WTC11 (cell line): Measurements from ENCODE around the gene FITM1. TPM values are rescaled to one million over a fixed set of nuclear protein-coding genes. Genes with fewer than 3 reads are reported as not detected.
"Not testable (repeated sequence)": the region's sequence is repeated elsewhere in the genome, so short reads cannot be mapped to it uniquely, and the experiment has no call there.

ENCODE experiments used
- ATAC-seq: fragments of 200-7000 bp; cut with Tn5 transposase; 2 replicates; pipeline ENCODE4 v1.10.0; 2021; ENCODE audit warnings: mild to moderate bottlenecking, moderate library complexity
- CTCF ChIA-PET: fragments of 300-600 bp; sonication (Branson Sonifier 250); formaldehyde crosslinking; loops from one replicate; lab custom pipeline; 2021; ENCODE audit warnings: antibody characterized with exemption; lab: Charles Lee
- POLR2A ChIA-PET: fragments of 350-600 bp; sonication (Branson Sonifier 250); formaldehyde crosslinking; loops from one replicate; lab custom pipeline; 2021; ENCODE audit warnings: antibody characterized with exemption; lab: Charles Lee
- DNase-seq: peaks from one replicate; pipeline ENCODE4 v3.0.0; 2021; ENCODE audit warnings: low spot score
- H3K27ac Mint-ChIP-seq: 2 replicates; pipeline ENCODE4 v1.8.0; 2021; ENCODE audit warnings: mixed read lengths
- H3K27me3 Mint-ChIP-seq: 2 replicates; pipeline ENCODE4 v1.8.0; 2021; ENCODE audit warnings: low read depth, mild to moderate bottlenecking, moderate library complexity, mixed read lengths
- H3K36me3 Mint-ChIP-seq: 2 replicates; pipeline ENCODE4 v1.8.0; 2021; ENCODE audit warnings: mixed read lengths
- H3K4me1 Mint-ChIP-seq: 2 replicates; pipeline ENCODE4 v1.8.0; 2022; ENCODE audit warnings: mixed read lengths
- H3K4me3 Mint-ChIP-seq: 2 replicates; pipeline ENCODE4 v1.8.0; 2021; ENCODE audit warnings: mild to moderate bottlenecking, moderate library complexity, mixed read lengths
- H3K9me3 Mint-ChIP-seq: 2 replicates; pipeline ENCODE4 v1.8.0; 2021; ENCODE audit warnings: mixed read lengths
- ATF1 ChIP-seq: sonication (generic); formaldehyde crosslinking; IDR thresholded peaks from 2 replicates; pipeline ENCODE4 v1.8.1; 2023; ENCODE audit warnings: mild to moderate bottlenecking, moderate library complexity, missing genetic modification reagents
- ELF4 ChIP-seq: sonication (generic); formaldehyde crosslinking; IDR thresholded peaks from 2 replicates; pipeline ENCODE4 v1.8.1; 2022; ENCODE audit warnings: low read depth, mild to moderate bottlenecking, moderate library complexity, missing genetic modification reagents
- ESRRA ChIP-seq: sonication (generic); formaldehyde crosslinking; IDR thresholded peaks from 2 replicates; pipeline ENCODE4 v1.8.1; 2022; ENCODE audit warnings: mild to moderate bottlenecking, missing genetic modification reagents, borderline replicate concordance
- JAZF1 ChIP-seq: fragments of 250-450 bp; sonication (Bioruptor Pico); IDR thresholded peaks from 2 replicates; pipeline ENCODE4 v1.9.0; 2021; ENCODE audit warnings: moderate library complexity, mild to moderate bottlenecking, inconsistent platforms
- NFE2L1 ChIP-seq: sonication (generic); formaldehyde crosslinking; IDR thresholded peaks from 2 replicates; pipeline ENCODE4 v1.8.1; 2023; ENCODE audit warnings: missing genetic modification reagents
- NFYB ChIP-seq: sonication (generic); formaldehyde crosslinking; conservative IDR thresholded peaks from 2 replicates; pipeline ENCODE4 v1.8.0; 2022; ENCODE audit warnings: low read depth, missing genetic modification reagents
- NR2C2 ChIP-seq: sonication (generic); formaldehyde crosslinking; IDR thresholded peaks from 2 replicates; pipeline ENCODE4 v1.8.0; 2022; ENCODE audit warnings: mild to moderate bottlenecking, missing genetic modification reagents
- RORB ChIP-seq: fragments of 250-450 bp; sonication (Bioruptor Pico); IDR thresholded peaks from 2 replicates; pipeline ENCODE4 v1.9.0; 2021; ENCODE audit warnings: mild to moderate bottlenecking
- SP1 ChIP-seq: sonication (generic); formaldehyde crosslinking; conservative IDR thresholded peaks from 2 replicates; pipeline ENCODE4 v1.8.1; 2022; ENCODE audit warnings: missing genetic modification reagents
- TEAD1 ChIP-seq: sonication (generic); formaldehyde crosslinking; IDR thresholded peaks from 2 replicates; pipeline ENCODE4 v1.8.0; 2022; ENCODE audit warnings: mild to moderate bottlenecking, missing genetic modification reagents
- ZNF219 ChIP-seq: sonication (generic); formaldehyde crosslinking; IDR thresholded peaks from 2 replicates; pipeline ENCODE4 v1.8.0; 2023; ENCODE audit warnings: missing genetic modification reagents, mild to moderate bottlenecking, borderline replicate concordance
- ZNF416 ChIP-seq: fragments of 250-450 bp; sonication (Bioruptor Pico); IDR thresholded peaks from 2 replicates; pipeline ENCODE4 v1.9.0; 2021; ENCODE audit warnings: mild to moderate bottlenecking, inconsistent platforms
- total RNA-seq: library from RNA; stranded (reverse); gene quantifications from 3 replicates; pipeline ENCODE4 v1.2.3, GENCODE V29; 2021
- TF ChIP-seq, protein P1 (sequence below): sonication (generic); formaldehyde crosslinking; IDR thresholded peaks from 2 replicates; pipeline ENCODE4 v1.8.0; 2022; ENCODE audit warnings: mild to moderate bottlenecking, missing genetic modification reagents
- TF ChIP-seq, protein P2 (sequence below): sonication (generic); formaldehyde crosslinking; IDR thresholded peaks from 2 replicates; pipeline ENCODE4 v1.8.1; 2022; ENCODE audit warnings: mild to moderate bottlenecking, moderate library complexity, missing genetic modification reagents
- TF ChIP-seq, protein P3 (sequence below): sonication (generic); formaldehyde crosslinking; IDR thresholded peaks from 2 replicates; pipeline ENCODE4 v1.8.1; 2022; ENCODE audit warnings: mild to moderate bottlenecking, missing genetic modification reagents, moderate library complexity, borderline replicate concordance
- TF ChIP-seq, protein P4 (sequence below): sonication (generic); formaldehyde crosslinking; IDR thresholded peaks from 2 replicates; pipeline ENCODE4 v1.8.0; 2022; ENCODE audit warnings: mild to moderate bottlenecking, missing genetic modification reagents
- TF ChIP-seq, protein P5 (sequence below): fragments of 250-450 bp; sonication (Bioruptor Pico); IDR thresholded peaks from 2 replicates; pipeline ENCODE4 v1.9.0; 2021; ENCODE audit warnings: mild to moderate bottlenecking, borderline replicate concordance
- TF ChIP-seq, protein P6 (sequence below): sonication (generic); formaldehyde crosslinking; IDR thresholded peaks from 2 replicates; pipeline ENCODE4 v1.8.1; 2022; ENCODE audit warnings: low read depth, mild to moderate bottlenecking, moderate library complexity, missing genetic modification reagents, borderline replicate concordance

Gene FITM1
- total RNA-seq, 1 experiment from 2014 or later, result not detected

DNA sequence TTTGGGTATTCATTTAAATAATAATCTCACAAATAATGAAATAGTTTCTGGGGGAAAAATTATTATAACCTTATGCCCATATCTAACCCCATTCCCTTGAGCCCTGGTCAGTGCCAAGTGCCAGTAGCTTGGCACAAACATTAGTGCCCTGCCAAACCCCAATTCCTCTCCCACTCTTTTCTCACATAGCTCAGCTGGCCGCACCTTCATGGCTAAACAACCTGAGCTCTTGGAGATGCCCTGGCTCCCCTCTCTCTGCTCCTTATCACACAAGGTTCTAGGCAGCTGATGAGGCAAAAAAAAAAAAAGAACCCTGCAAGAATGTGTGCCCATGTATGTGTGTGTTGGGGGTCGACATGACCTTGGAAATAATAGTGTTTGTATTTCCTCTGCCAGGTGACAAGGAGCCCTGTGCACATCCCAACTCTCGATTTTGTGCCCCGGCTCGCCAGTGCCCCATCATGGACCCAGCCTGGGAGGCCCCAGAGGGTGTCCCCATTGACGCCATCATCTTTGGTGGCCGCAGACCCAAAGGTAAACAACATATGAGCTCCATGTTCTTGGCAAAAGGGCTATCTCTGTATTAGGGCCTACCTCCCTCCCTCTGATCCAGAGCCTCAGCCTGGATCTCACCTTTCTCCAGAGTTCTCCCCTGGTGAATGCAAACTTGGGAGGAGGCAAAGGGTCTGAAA, 28.0 kb upstream of the FITM1 start (continued):
- TF ChIP-seq ZNF219 (CRISPR knock-in tag), result no peak
- TF ChIP-seq, protein P1, sequence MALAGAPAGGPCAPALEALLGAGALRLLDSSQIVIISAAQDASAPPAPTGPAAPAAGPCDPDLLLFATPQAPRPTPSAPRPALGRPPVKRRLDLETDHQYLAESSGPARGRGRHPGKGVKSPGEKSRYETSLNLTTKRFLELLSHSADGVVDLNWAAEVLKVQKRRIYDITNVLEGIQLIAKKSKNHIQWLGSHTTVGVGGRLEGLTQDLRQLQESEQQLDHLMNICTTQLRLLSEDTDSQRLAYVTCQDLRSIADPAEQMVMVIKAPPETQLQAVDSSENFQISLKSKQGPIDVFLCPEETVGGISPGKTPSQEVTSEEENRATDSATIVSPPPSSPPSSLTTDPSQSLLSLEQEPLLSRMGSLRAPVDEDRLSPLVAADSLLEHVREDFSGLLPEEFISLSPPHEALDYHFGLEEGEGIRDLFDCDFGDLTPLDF (CRISPR knock-in tag), result no peak
- TF ChIP-seq SP1 (CRISPR knock-in tag), result no peak
- TF ChIP-seq, protein P2, sequence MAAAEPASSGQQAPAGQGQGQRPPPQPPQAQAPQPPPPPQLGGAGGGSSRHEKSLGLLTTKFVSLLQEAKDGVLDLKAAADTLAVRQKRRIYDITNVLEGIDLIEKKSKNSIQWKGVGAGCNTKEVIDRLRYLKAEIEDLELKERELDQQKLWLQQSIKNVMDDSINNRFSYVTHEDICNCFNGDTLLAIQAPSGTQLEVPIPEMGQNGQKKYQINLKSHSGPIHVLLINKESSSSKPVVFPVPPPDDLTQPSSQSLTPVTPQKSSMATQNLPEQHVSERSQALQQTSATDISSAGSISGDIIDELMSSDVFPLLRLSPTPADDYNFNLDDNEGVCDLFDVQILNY, result no peak

DNA sequence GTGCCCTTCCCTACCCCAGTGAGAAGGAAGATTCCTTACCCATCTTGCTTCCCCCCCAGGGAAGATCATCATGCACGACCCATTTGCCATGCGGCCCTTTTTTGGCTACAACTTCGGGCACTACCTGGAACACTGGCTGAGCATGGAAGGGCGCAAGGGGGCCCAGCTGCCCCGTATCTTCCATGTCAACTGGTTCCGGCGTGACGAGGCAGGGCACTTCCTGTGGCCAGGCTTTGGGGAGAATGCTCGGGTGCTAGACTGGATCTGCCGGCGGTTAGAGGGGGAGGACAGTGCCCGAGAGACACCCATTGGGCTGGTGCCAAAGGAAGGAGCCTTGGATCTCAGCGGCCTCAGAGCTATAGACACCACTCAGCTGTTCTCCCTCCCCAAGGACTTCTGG, 27.0 kb upstream of the FITM1 start:
- DNase-seq (no peak), ATAC-seq (no peak)
- ChIA-PET POLR2A (interaction anchor here (1.3 to 5.7 kb wide), 2 partner anchors 9 to 12 kb away, joined by 8 to 29 read pairs; partner anchors contain the start of genes DCAF11, NRL and PCK2), CTCF (interaction anchor here (1.6 kb wide), 1 partner anchor 45 kb away, joined by 5 read pairs; no protein-coding TSS in a partner anchor)
- H3K9me3 Mint-ChIP-seq, result peaks cover 27% of the 10 kb centered on the region
- no peaks in the 10 kb centered on the region; the same call in 1 of the 2 replicates for H3K27me3 Mint-ChIP-seq
- no peak overlapping the region for H3K27ac Mint-ChIP-seq
- TF ChIP-seq ELF4 (CRISPR knock-in tag) (no peak), ESRRA (no peak), ZNF416 (CRISPR knock-in tag) (no peak), NR2C2 (no peak), ATF1 (CRISPR knock-in tag) (no peak), TEAD1 (CRISPR knock-in tag) (no peak), JAZF1 (CRISPR knock-in tag) (no peak)
- TF ChIP-seq, protein P3, sequence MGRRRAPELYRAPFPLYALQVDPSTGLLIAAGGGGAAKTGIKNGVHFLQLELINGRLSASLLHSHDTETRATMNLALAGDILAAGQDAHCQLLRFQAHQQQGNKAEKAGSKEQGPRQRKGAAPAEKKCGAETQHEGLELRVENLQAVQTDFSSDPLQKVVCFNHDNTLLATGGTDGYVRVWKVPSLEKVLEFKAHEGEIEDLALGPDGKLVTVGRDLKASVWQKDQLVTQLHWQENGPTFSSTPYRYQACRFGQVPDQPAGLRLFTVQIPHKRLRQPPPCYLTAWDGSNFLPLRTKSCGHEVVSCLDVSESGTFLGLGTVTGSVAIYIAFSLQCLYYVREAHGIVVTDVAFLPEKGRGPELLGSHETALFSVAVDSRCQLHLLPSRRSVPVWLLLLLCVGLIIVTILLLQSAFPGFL (CRISPR knock-in tag), result no peak
- TF ChIP-seq, protein P4, sequence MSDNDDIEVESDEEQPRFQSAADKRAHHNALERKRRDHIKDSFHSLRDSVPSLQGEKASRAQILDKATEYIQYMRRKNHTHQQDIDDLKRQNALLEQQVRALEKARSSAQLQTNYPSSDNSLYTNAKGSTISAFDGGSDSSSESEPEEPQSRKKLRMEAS (CRISPR knock-in tag), result no peak
- peaks cover 49% of the 10 kb centered on the region for H3K36me3 Mint-ChIP-seq
- no peak overlapping the region for H3K4me3 Mint-ChIP-seq
- no peaks in the 10 kb centered on the region for H3K4me1 Mint-ChIP-seq

DNA sequence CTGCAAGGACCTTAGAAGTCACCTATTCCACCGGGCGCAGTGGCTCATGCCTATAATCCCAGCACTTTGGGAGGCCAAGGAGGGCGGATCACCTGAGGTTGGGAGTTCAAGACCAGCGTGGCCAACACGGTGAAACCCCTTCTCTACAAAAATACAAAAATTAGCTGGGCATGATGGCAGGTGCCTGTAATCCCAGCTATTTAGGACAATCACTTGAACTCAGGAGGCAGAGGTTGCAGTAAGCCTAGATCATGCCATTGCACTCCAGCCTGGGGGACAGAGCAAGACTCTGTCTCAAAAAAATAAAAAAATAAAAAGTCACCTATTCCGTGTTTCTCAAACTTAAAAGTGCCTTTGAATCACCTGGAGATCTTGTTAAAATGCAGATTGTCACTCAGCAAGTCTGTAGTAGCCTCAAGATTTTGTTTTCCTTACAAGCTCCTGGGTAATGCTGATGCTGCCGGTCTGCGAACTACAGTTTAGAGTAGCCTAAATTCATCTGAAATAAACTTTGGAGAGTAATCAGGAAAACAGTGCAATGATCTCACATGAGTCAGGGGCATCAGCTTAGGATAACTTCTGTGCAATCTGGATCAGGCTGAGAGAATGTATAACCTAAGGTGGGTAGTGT, 24.7 kb upstream of the FITM1 start:
- H3K27ac Mint-ChIP-seq, H3K27me3 Mint-ChIP-seq, H3K4me3 Mint-ChIP-seq, H3K4me1 Mint-ChIP-seq, ATAC-seq, DNase-seq: not testable (repeated sequence)
- POLR2A ChIA-PET, result interaction anchor here (0.8 to 5.7 kb wide), 3 partner anchors 9 to 48 kb away, joined by 4 to 29 read pairs (median 6); partner anchors contain the start of genes DCAF11, NRL and PCK2
- H3K9me3 Mint-ChIP-seq, result peaks cover 27% of the 10 kb centered on the region
- H3K36me3 Mint-ChIP-seq, result peaks cover 36% of the 10 kb centered on the region
- CTCF ChIA-PET, result interaction anchor here (1.1 to 2.2 kb wide), 4 partner anchors 9 to 47 kb away, joined by 3 to 19 read pairs (median 4); partner anchors contain the start of genes DCAF11 and NRL

DNA sequence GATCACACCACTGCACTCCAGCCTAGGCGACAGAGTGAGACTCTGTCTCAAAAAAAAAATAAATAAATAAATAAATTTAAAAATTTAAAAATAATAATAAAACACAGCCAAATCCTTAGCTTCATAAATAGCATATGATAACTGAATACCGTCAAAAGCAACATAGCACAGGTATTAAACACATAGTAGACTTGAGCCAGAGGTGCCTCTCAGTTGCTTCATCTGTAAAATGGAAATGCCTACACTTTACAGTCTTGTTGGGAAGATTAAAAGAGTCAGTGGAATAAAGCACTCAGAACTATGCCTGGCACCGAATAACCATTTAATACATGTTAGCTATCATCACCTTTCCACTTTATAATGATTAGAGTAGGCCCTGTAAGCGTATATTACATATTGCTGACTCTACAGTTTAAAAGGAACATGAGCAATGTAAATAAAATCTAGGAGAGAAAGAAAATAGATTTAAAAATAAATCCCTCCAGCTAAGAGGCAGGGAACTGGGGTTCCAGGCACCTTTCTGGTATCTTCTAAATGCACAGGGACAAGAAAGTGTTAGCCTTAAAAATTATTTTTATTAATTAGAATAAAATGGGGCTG, 23.7 kb upstream of the FITM1 start:
- ChIA-PET CTCF (interaction anchor here (0.6 to 2.2 kb wide), 5 partner anchors 8 to 54 kb away, joined by 3 to 19 read pairs (median 3); partner anchors contain the start of genes DCAF11, IRF9 and NRL), POLR2A (interaction anchor here (0.7 to 5.7 kb wide), 3 partner anchors 12 to 55 kb away, joined by 3 to 29 read pairs (median 11); partner anchors contain the start of genes CARMIL3 and PCK2)
- H3K36me3 Mint-ChIP-seq, result peaks cover 35% of the 10 kb centered on the region
- H3K9me3 Mint-ChIP-seq, result peaks cover 27% of the 10 kb centered on the region
- H3K4me3 Mint-ChIP-seq, result no peak overlapping the region
- DNase-seq (no peak), ATAC-seq (no peak)
- peaks cover 5% of the 10 kb centered on the region for H3K4me1 Mint-ChIP-seq
- H3K27me3 Mint-ChIP-seq, result no peaks in the 10 kb centered on the region; the same call in 1 of the 2 replicates
- no peak overlapping the region for H3K27ac Mint-ChIP-seq
- TF ChIP-seq, protein P5, sequence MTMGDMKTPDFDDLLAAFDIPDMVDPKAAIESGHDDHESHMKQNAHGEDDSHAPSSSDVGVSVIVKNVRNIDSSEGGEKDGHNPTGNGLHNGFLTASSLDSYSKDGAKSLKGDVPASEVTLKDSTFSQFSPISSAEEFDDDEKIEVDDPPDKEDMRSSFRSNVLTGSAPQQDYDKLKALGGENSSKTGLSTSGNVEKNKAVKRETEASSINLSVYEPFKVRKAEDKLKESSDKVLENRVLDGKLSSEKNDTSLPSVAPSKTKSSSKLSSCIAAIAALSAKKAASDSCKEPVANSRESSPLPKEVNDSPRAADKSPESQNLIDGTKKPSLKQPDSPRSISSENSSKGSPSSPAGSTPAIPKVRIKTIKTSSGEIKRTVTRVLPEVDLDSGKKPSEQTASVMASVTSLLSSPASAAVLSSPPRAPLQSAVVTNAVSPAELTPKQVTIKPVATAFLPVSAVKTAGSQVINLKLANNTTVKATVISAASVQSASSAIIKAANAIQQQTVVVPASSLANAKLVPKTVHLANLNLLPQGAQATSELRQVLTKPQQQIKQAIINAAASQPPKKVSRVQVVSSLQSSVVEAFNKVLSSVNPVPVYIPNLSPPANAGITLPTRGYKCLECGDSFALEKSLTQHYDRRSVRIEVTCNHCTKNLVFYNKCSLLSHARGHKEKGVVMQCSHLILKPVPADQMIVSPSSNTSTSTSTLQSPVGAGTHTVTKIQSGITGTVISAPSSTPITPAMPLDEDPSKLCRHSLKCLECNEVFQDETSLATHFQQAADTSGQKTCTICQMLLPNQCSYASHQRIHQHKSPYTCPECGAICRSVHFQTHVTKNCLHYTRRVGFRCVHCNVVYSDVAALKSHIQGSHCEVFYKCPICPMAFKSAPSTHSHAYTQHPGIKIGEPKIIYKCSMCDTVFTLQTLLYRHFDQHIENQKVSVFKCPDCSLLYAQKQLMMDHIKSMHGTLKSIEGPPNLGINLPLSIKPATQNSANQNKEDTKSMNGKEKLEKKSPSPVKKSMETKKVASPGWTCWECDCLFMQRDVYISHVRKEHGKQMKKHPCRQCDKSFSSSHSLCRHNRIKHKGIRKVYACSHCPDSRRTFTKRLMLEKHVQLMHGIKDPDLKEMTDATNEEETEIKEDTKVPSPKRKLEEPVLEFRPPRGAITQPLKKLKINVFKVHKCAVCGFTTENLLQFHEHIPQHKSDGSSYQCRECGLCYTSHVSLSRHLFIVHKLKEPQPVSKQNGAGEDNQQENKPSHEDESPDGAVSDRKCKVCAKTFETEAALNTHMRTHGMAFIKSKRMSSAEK (CRISPR knock-in tag), result no peak
- TF ChIP-seq NFE2L1 (CRISPR knock-in tag), result no peak
- TF ChIP-seq, protein P6, sequence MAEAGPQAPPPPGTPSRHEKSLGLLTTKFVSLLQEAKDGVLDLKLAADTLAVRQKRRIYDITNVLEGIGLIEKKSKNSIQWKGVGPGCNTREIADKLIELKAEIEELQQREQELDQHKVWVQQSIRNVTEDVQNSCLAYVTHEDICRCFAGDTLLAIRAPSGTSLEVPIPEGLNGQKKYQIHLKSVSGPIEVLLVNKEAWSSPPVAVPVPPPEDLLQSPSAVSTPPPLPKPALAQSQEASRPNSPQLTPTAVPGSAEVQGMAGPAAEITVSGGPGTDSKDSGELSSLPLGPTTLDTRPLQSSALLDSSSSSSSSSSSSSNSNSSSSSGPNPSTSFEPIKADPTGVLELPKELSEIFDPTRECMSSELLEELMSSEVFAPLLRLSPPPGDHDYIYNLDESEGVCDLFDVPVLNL (CRISPR knock-in tag), result no peak
- TF ChIP-seq NFYB (CRISPR knock-in tag), result no peak
- no peak for TF ChIP-seq RORB
